Osteocyte (in vitro differentiated cells): ENCODE results near the gene SLIT1. TPM values are rescaled to one million over a fixed set of nuclear protein-coding genes. Genes with fewer than 3 reads are reported as not detected.

Source experiments
- DNase-seq: peaks from one replicate; pipeline ENCODE4 v3.0.0; 2021; ENCODE audit warnings: mixed read lengths; ENCODE audit not compliant: unreplicated experiment; ENCODE audit errors: extremely low spot score
- H3K27ac Mint-ChIP-seq: one replicate; pipeline ENCODE4 v1.8.0; 2021; ENCODE audit warnings: mild to moderate bottlenecking, mixed read lengths; ENCODE audit not compliant: unreplicated experiment
- H3K27me3 Mint-ChIP-seq: one replicate; pipeline ENCODE4 v1.8.0; 2021; ENCODE audit warnings: mixed read lengths; ENCODE audit not compliant: unreplicated experiment
- H3K36me3 Mint-ChIP-seq: one replicate; pipeline ENCODE4 v1.8.0; 2021; ENCODE audit warnings: mixed read lengths; ENCODE audit not compliant: unreplicated experiment
- H3K4me1 Mint-ChIP-seq: one replicate; pipeline ENCODE4 v1.8.0; 2021; ENCODE audit warnings: mixed read lengths; ENCODE audit not compliant: unreplicated experiment
- H3K4me3 Mint-ChIP-seq: one replicate; pipeline ENCODE4 v1.8.0; 2021; ENCODE audit warnings: mild to moderate bottlenecking, moderate library complexity, mixed read lengths; ENCODE audit not compliant: unreplicated experiment
- H3K9me3 Mint-ChIP-seq: one replicate; pipeline ENCODE4 v1.8.0; 2021; ENCODE audit warnings: mixed read lengths; ENCODE audit not compliant: unreplicated experiment
- CTCF ChIP-seq: fragments of 200-600 bp; sonication (generic); IDR thresholded peaks from 2 replicates; pipeline ENCODE4 v1.5.0; 2021; ENCODE audit warnings: antibody characterized with exemption, mild to moderate bottlenecking, moderate library complexity
- total RNA-seq: library from RNA; stranded (reverse); gene quantifications from 2 replicates; pipeline ENCODE4 v1.2.1, GENCODE V29; 2021

Gene SLIT1
- total RNA-seq, 1 donor from 2014 or later: not detected

- H3K9me3 Mint-ChIP-seq: no peaks in the 10 kb centered on the region
- no peaks in the 10 kb centered on the region for H3K27me3 Mint-ChIP-seq
- no peak overlapping the region for H3K27ac Mint-ChIP-seq
- TF ChIP-seq CTCF: no peak
- no peak overlapping the region for H3K4me3 Mint-ChIP-seq
- DNase-seq: no peak
- no peaks in the 10 kb centered on the region for H3K36me3 Mint-ChIP-seq
- peaks cover 37% of the 10 kb centered on the region for H3K4me1 Mint-ChIP-seq
These were observed 163.1 kb downstream of the SLIT1 start for GRCh38 chr10:97022616-97023015.

DNA sequence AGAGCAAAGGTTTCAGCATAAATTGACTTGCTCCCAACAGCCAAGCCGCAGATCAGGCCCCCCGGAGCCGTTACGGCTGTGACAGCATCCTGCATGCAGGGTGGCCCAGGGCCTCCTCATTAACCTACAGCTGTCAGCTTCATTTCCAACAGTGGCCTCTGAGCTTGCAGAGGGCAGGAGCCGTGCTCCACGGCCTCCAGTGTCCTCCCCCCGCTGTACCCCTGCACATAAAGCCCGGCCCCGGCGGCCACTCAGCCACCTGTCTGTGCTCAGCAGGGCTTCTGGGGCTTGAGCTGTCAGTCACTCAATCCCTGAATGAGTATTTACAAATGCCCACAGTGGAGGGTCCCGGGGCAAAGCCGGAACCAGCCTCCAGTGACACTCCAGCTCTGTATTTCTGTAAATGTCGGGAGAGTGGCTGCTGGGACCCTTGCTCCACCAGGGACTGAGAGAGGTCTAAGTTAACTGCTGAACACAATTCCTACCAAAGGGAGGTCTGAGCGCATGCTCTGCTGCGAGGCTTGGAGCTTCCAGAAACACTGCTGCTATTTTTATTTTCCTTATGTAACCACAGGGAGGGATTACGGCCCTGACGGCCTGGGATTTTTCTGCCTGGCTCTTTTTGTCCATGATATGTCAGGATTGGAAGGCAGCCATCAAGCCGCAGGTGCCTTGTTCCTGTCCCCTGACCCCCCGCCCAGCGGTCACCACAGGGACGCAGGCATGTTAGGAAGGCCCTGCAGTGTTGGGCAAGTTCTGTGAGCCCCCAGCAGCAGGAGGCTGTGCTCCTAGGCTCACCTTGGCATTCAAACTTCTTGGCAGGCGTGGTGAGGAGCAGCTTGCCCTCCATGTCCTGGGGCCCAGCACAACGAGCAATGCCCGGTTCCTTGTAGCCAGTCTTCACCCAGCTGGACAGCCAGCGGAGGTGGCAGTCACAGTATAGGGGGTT lies 165.0 kb downstream of the SLIT1 start:
- no peaks in the 10 kb centered on the region for H3K27me3 Mint-ChIP-seq

GRCh38 chr10:97019213-97019844 lies 166.4 kb downstream of the SLIT1 start:
- no peaks in the 10 kb centered on the region for H3K9me3 Mint-ChIP-seq
- no peak for DNase-seq
- no peak overlapping the region for H3K4me3 Mint-ChIP-seq
- peaks cover 34% of the 10 kb centered on the region for H3K4me1 Mint-ChIP-seq
- no peak overlapping the region for H3K27ac Mint-ChIP-seq
- no peak for TF ChIP-seq CTCF
- no peaks in the 10 kb centered on the region for H3K36me3 Mint-ChIP-seq
- H3K27me3 Mint-ChIP-seq: no peaks in the 10 kb centered on the region

More for the DNA sequence above, 165.0 kb downstream of the SLIT1 start:
- Mint-ChIP-seq H3K27ac (no peak overlapping the region), H3K36me3 (no peaks in the 10 kb centered on the region), H3K4me1 (peaks cover 42% of the 10 kb centered on the region), H3K9me3 (no peaks in the 10 kb centered on the region), H3K4me3 (no peak overlapping the region)
- DNase-seq: no peak
- TF ChIP-seq CTCF: no peak

DNA sequence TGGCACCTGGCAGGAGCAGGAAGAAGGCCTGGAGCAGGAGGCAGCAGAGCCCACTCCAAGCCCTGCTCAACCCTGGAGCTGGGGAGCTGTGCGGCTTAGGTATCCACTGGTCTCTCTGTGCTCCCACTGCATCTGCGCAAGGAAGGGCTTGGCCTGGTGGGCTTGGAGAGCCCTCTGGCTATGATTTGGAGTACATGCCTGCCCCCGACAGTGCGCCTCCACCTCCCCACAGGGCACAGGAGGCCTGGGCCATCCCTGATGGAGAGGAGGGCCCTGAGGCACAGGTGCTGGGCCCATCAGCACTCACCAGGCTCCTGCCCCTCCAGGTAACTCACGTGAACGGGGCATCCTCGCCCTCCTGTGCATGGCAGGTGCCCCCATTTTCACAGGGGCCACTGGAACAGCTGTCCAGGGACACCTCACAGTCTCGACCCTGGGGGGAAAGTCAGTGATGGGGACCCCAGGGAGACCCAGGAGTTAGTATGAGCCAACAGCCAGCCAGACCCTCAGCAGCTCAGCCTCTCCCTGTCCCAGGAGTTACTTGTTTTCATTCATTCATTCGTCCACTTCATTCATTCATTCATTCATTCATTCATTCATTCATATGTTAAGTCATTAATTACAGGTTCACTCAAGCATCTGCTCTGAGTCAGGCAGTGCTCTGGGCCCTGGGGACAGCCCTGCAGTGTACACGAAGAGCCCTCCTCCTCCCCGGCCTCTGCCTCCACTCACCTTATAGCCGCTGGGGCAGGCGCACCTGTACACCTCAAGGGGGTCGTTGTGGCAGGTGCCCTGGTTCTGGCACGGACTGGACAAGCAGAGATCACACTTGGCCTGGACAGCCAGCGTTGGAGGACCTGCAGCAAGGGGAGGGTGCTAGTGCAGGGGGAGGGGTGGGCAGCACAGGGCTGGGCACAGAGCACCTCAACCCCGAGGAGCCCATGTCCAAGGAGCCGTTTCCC lies 167.2 kb downstream of the SLIT1 start:
- Mint-ChIP-seq H3K4me3 (no peak overlapping the region), H3K9me3 (no peaks in the 10 kb centered on the region), H3K36me3 (no peaks in the 10 kb centered on the region), H3K27ac (no peak overlapping the region), H3K4me1 (peaks cover 26% of the 10 kb centered on the region), H3K27me3 (no peaks in the 10 kb centered on the region)
- TF ChIP-seq CTCF: no peak
- no peak for DNase-seq
